Trophoblast cell (in vitro differentiated cells and primary cell): ENCODE measurements around the gene PIAS3.

Experiments
- DNase-seq, 2 donors: peaks; one replicate each; pipeline ENCODE4 v3.0.0-alpha.2; 2016
- H2AFZ ChIP-seq: 2 replicates; pipeline ENCODE4 v1.6.1; 2013; ENCODE audit warnings: low read length, moderate library complexity, mild to moderate bottlenecking; ENCODE audit not compliant: insufficient read depth, poor library complexity
- H2AK5ac ChIP-seq: 2 replicates; pipeline ENCODE4 v1.6.1; 2013; ENCODE audit warnings: mild to moderate bottlenecking, low read length
- H2BK120ac ChIP-seq: 2 replicates; pipeline ENCODE4 v1.6.1; 2013; ENCODE audit warnings: low read length, mild to moderate bottlenecking, moderate library complexity; ENCODE audit not compliant: insufficient read depth, poor library complexity
- H2BK12ac ChIP-seq: 2 replicates; pipeline ENCODE4 v1.6.1; 2013; ENCODE audit warnings: mild to moderate bottlenecking, low read length, moderate library complexity
- H2BK5ac ChIP-seq: 2 replicates; pipeline ENCODE4 v1.6.1; 2013; ENCODE audit warnings: low read length, low read depth, moderate library complexity, mild to moderate bottlenecking; ENCODE audit not compliant: poor library complexity
- H3K14ac ChIP-seq: 2 replicates; pipeline ENCODE4 v1.6.1; 2013; ENCODE audit warnings: mild to moderate bottlenecking, low read length
- H3K18ac ChIP-seq: 2 replicates; pipeline ENCODE4 v1.6.1; 2013; ENCODE audit warnings: mild to moderate bottlenecking, low read length
- H3K23ac ChIP-seq: 2 replicates; pipeline ENCODE4 v1.6.1; 2013; ENCODE audit warnings: low read length
- H3K27ac ChIP-seq: 2 replicates; pipeline ENCODE4 v1.5.1; 2013; ENCODE audit warnings: low read depth, mild to moderate bottlenecking, inconsistent platforms, low read length, moderate library complexity
- H3K27me3 ChIP-seq: 2 replicates; pipeline ENCODE4 v1.6.1; 2013; ENCODE audit warnings: inconsistent platforms, mild to moderate bottlenecking, low read length, moderate library complexity; ENCODE audit not compliant: insufficient read depth
- H3K36me3 ChIP-seq, 2 experiments: 1 replicate in 1 of 2; 2 replicates in 1 of 2; pipeline ENCODE4 v1.6.1; 2013; ENCODE audit warnings: low read length in 2 of 2, mild to moderate bottlenecking in 2 of 2, moderate library complexity in 1 of 2; ENCODE audit not compliant: insufficient read depth in 2 of 2, control insufficient read depth in 1 of 2
- H3K4ac ChIP-seq: 2 replicates; pipeline ENCODE4 v1.6.1; 2013; ENCODE audit warnings: low read depth, mild to moderate bottlenecking, low read length, moderate library complexity
- H3K4me1 ChIP-seq, 2 experiments: 1 replicate in 1 of 2; 2 replicates in 1 of 2; pipeline ENCODE4 v1.6.1; 2013; ENCODE audit warnings: low read length in 2 of 2, mild to moderate bottlenecking in 2 of 2, moderate library complexity in 1 of 2; ENCODE audit not compliant: insufficient read depth in 2 of 2, control insufficient read depth in 1 of 2
- H3K4me2 ChIP-seq: 2 replicates; pipeline ENCODE4 v1.6.1; 2013; ENCODE audit warnings: inconsistent platforms, mild to moderate bottlenecking, low read length, moderate library complexity
- H3K4me3 ChIP-seq: 2 replicates; pipeline ENCODE4 v1.5.1; 2013; ENCODE audit warnings: mild to moderate bottlenecking, low read depth, low read length, inconsistent platforms
- H3K79me1 ChIP-seq: one replicate; pipeline ENCODE4 v1.6.1; 2013; ENCODE audit warnings: low read length
- H3K79me2 ChIP-seq: 2 replicates; pipeline ENCODE4 v1.6.1; 2013; ENCODE audit warnings: low read length, mild to moderate bottlenecking; ENCODE audit not compliant: control insufficient read depth, insufficient read depth, poor library complexity
- H3K9ac ChIP-seq: 2 replicates; pipeline ENCODE4 v1.6.1; 2013; ENCODE audit warnings: mild to moderate bottlenecking, low read length
- H3K9me3 ChIP-seq: 2 replicates; pipeline ENCODE4 v1.6.1; 2013; ENCODE audit warnings: low read depth, mild to moderate bottlenecking, control low read depth, inconsistent platforms, low read length; ENCODE audit not compliant: insufficient read depth
- H4K12ac ChIP-seq: 2 replicates; pipeline ENCODE4 v1.6.1; 2013; ENCODE audit warnings: low read depth, mild to moderate bottlenecking, low read length, moderate library complexity
- H4K8ac ChIP-seq: 2 replicates; pipeline ENCODE4 v1.6.1; 2013; ENCODE audit warnings: low read depth, mild to moderate bottlenecking, low read length, moderate library complexity
- H4K91ac ChIP-seq: one replicate; pipeline ENCODE4 v1.6.1; 2013; ENCODE audit warnings: low read depth, mild to moderate bottlenecking, low read length, moderate library complexity
- WGBS: extraction: QIAGEN DNeasy Blood & Tissue Kit; methylation state at CpG from one replicate; pipeline ENCODE4 v1.1.7; 2013; ENCODE audit warnings: missing lambda C conversion rate; ENCODE audit not compliant: insufficient read length, insufficient coverage; ENCODE audit errors: extremely low coverage; 5-methylcytosine and 5-hydroxymethylcytosine counted together

Gene PIAS3

GRCh38 chr1:145859491-145860023 lies 676 bp upstream of the PIAS3 start:
- Histone ChIP-seq H4K12ac (no peak overlapping the region), H3K79me2 (peaks cover 2% of the 10 kb centered on the region), H3K4me3 (peak overlapping the region; percentile 90), H3K4me2 (peak overlapping the region; percentile 99), H3K9me3 (no peaks in the 10 kb centered on the region), H3K18ac (peak overlapping the region; percentile 63), H3K9ac (peak overlapping the region; percentile 62), H3K79me1 (peaks cover 5% of the 10 kb centered on the region), H2AK5ac (no peak overlapping the region), H2BK12ac (no peak overlapping the region), H3K27ac (peak overlapping the region; percentile 15), H4K8ac (peak overlapping the region; percentile 44), H3K36me3 (peaks cover 21 to 24% of the 10 kb centered on the region in 2 experiments), H4K91ac (peak overlapping the region; percentile 30), H3K27me3 (no peaks in the 10 kb centered on the region), H3K23ac (no peak overlapping the region), H3K4ac (no peak overlapping the region), H3K4me1 (peaks cover 3 to 6% of the 10 kb centered on the region in 2 experiments), H2BK5ac (peak overlapping the region; percentile 34), H3K14ac (peak overlapping the region; percentile 38), H2BK120ac (peak overlapping the region; percentile 56), H2AFZ (peak overlapping the region; percentile 98)
- no CpG with 5 or more reads among the region's 41 CpGs for WGBS
- peak; percentile 91 to 93 for DNase-seq

GRCh38 chr1:145858238-145858900 lies 512 bp downstream of the PIAS3 start:
- Histone ChIP-seq H3K14ac (peak overlapping the region; percentile 90), H3K36me3 (peaks cover 31 to 36% of the 10 kb centered on the region in 2 experiments), H3K4me1 (peaks cover 3 to 6% of the 10 kb centered on the region in 2 experiments), H4K91ac (peak overlapping the region; percentile 95), H3K23ac (no peak overlapping the region), H2AFZ (peak overlapping the region; percentile 98), H3K79me1 (peaks cover 5% of the 10 kb centered on the region), H3K79me2 (peaks cover 2% of the 10 kb centered on the region), H2BK120ac (peak overlapping the region; percentile 92), H3K27me3 (no peaks in the 10 kb centered on the region), H3K4me3 (peak overlapping the region; percentile 95), H4K8ac (peak overlapping the region; percentile 95), H2AK5ac (no peak overlapping the region), H4K12ac (peak overlapping the region; percentile 90), H3K27ac (peak overlapping the region; percentile 83), H3K4me2 (peak overlapping the region; percentile 77), H3K4ac (no peak overlapping the region), H3K9me3 (peaks cover 1% of the 10 kb centered on the region), H2BK5ac (peak overlapping the region; percentile 92), H3K9ac (peak overlapping the region; percentile 94), H2BK12ac (no peak overlapping the region), H3K18ac (peak overlapping the region; percentile 98)
- DNase-seq, result peak; percentile 32 to 48
- WGBS, result no CpG with 5 or more reads among the region's 35 CpGs

GRCh38 chr1:145857170-145857569 lies 1.7 kb downstream of the PIAS3 start:
- Histone ChIP-seq H3K23ac (no peak overlapping the region), H3K9me3 (peaks cover 1% of the 10 kb centered on the region), H3K27me3 (no peaks in the 10 kb centered on the region), H2AK5ac (no peak overlapping the region), H4K91ac (no peak overlapping the region), H3K4me3 (no peak overlapping the region), H3K4ac (no peak overlapping the region), H3K9ac (no peak overlapping the region), H3K4me2 (no peak overlapping the region), H3K27ac (no peak overlapping the region), H4K8ac (no peak overlapping the region), H2BK12ac (no peak overlapping the region), H2BK120ac (no peak overlapping the region), H3K18ac (peak overlapping the region; percentile 0), H3K79me2 (peaks cover 2% of the 10 kb centered on the region), H3K14ac (no peak overlapping the region), H2AFZ (no peak overlapping the region), H4K12ac (no peak overlapping the region), H2BK5ac (no peak overlapping the region), H3K79me1 (peaks cover 5% of the 10 kb centered on the region), H3K36me3 (peaks cover 31 to 39% of the 10 kb centered on the region in 2 experiments), H3K4me1 (peaks cover 3 to 6% of the 10 kb centered on the region in 2 experiments)
- WGBS, result no CpG with 5 or more reads among the region's 4 CpGs
- DNase-seq, result no peak

GRCh38 chr1:145855426-145855948 lies 3.4 kb downstream of the PIAS3 start:
- no peak overlapping the region for H3K4ac ChIP-seq
- peaks cover 5% of the 10 kb centered on the region for H3K79me1 ChIP-seq
- peaks cover 2% of the 10 kb centered on the region for H3K79me2 ChIP-seq
- no peak overlapping the region for H3K23ac ChIP-seq
- H3K4me1 ChIP-seq, result peaks cover 3 to 7% of the 10 kb centered on the region in 2 experiments
- H3K4me3 ChIP-seq, result no peak overlapping the region
- no peak overlapping the region for H3K4me2 ChIP-seq
- H3K14ac ChIP-seq, result no peak overlapping the region
- H4K8ac ChIP-seq, result no peak overlapping the region
- peaks cover 1% of the 10 kb centered on the region for H3K9me3 ChIP-seq
- no peak overlapping the region for H2BK12ac ChIP-seq
- H3K9ac ChIP-seq, result no peak overlapping the region
- no peak overlapping the region for H2AK5ac ChIP-seq
- no peak overlapping the region for H3K18ac ChIP-seq
- no peak overlapping the region for H4K91ac ChIP-seq
- H3K36me3 ChIP-seq, result peaks cover 38 to 48% of the 10 kb centered on the region in 2 experiments
- H3K27me3 ChIP-seq, result no peaks in the 10 kb centered on the region
- DNase-seq, result no peak
- no peak overlapping the region for H2BK120ac ChIP-seq
- no peak overlapping the region for H2BK5ac ChIP-seq
- H4K12ac ChIP-seq, result no peak overlapping the region
- no peak overlapping the region for H2AFZ ChIP-seq
- H3K27ac ChIP-seq, result no peak overlapping the region
- WGBS, result no CpG with 5 or more reads among the region's 7 CpGs
